GM12801 (cell line): ENCODE data around the gene PTGER1.

Source experiments
- TF ChIP-seq, protein P1 (sequence below): IDR thresholded peaks from one replicate; pipeline ENCODE4 v1.5.1; 2011; ENCODE audit warnings: control low read depth; ENCODE audit not compliant: insufficient read length; ENCODE audit errors: extremely low read depth

Gene PTGER1

GRCh38 chr19:14440049-14440448 lies 35.1 kb downstream of the PTGER1 start:
- TF ChIP-seq, protein P1, sequence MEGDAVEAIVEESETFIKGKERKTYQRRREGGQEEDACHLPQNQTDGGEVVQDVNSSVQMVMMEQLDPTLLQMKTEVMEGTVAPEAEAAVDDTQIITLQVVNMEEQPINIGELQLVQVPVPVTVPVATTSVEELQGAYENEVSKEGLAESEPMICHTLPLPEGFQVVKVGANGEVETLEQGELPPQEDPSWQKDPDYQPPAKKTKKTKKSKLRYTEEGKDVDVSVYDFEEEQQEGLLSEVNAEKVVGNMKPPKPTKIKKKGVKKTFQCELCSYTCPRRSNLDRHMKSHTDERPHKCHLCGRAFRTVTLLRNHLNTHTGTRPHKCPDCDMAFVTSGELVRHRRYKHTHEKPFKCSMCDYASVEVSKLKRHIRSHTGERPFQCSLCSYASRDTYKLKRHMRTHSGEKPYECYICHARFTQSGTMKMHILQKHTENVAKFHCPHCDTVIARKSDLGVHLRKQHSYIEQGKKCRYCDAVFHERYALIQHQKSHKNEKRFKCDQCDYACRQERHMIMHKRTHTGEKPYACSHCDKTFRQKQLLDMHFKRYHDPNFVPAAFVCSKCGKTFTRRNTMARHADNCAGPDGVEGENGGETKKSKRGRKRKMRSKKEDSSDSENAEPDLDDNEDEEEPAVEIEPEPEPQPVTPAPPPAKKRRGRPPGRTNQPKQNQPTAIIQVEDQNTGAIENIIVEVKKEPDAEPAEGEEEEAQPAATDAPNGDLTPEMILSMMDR, result no peak

DNA sequence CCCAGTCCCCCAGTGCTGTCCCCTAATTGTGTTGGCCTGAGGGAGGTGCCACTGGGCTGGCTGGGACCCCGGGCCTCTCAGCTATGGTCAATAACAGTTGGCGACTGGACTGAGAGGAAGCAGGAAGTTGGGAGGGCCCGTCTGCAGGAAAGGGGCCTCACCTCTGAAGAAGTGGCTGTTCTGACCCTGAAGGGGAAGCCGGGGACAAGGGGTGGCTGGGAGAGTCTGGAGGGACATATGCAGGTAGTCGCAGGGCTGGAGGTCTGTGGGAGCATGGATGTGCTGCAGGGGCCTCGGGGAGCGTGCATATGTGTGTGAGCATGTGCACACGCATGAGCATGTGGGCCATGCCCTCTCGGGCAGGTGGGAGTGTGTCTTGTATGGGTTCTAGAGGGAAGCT lies 36.1 kb downstream of the PTGER1 start:
- TF ChIP-seq, protein P1, result no peak

GRCh38 chr19:14437578-14438140 lies 37.5 kb downstream of the PTGER1 start:
- TF ChIP-seq, protein P1, result no peak

DNA sequence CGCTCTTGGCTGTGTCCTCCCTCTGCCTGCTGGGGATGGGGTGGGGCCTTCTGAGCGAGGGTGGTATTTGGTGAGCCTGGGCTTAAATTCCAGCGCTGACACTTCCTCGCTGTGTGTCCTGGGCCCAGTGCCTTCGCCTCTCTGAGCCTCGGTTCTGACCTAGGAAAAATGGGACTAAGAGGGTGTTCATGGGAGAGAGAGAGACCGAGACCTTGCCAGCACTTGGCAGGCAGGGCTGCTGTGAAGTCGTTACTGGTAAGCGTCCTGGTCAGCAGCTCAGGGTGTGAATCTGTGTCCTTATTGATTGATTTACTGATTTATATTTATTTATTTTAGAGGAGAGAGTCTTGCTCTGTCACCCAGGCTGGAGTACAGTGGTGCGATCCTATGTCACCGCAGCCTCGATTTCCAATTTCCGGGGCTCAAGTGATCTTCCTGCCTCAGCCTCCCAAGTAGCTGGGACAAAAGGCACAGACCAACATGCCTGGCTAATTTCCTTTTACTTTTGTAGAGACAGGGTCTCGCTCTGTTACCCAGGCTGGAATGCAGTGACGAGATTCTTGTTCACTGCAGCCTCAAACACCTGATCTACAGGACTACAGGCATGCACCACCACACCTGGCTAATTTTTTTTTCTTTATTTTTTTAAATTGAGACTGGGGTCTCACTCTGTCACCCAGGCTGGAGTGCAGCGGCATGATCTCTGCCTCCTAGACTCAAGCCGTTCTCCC lies 39.7 kb downstream of the PTGER1 start:
- TF ChIP-seq, protein P1, result no peak

GRCh38 chr19:14434543-14435319 lies 40.4 kb downstream of the PTGER1 start:
- TF ChIP-seq, protein P1, result no peak

- TF ChIP-seq, protein P1, result no peak
Observed at GRCh38 chr19:14433554-14434501, 41.3 kb downstream of the PTGER1 start.
